Measurements from ENCODE around the gene PFN1.
"Not testable (repeated sequence)": the region's sequence is repeated elsewhere in the genome, so short reads cannot be mapped to it uniquely, and the experiment has no call there.

Gene PFN1

GRCh38 chr17:4920351-4921048, 27.8 kb downstream of the PFN1 start:
- no peak for DNase-seq

GRCh38 chr17:4919511-4920047, 28.8 kb downstream of the PFN1 start:
- no peak for DNase-seq

DNA sequence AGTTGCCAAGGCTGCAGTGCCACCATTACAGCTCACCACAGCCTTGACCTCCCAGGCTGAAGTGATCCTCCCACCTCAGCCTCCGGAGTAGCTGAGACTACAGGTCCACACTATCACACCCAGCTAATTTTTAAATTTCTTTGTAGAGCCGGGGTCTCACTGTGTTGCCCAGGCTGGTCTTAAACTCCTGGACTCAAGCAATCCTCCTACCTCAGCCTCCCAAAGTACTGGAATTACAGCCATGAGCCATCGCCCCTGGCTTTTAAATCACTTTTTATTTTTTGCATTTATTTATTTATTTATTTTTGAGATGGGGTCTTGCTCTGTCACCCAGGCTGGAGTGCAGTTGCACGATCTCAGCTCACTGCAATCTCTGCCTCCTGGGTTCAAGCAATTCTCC, 33.8 kb downstream of the PFN1 start:
- not testable (repeated sequence) for DNase-seq

DNA sequence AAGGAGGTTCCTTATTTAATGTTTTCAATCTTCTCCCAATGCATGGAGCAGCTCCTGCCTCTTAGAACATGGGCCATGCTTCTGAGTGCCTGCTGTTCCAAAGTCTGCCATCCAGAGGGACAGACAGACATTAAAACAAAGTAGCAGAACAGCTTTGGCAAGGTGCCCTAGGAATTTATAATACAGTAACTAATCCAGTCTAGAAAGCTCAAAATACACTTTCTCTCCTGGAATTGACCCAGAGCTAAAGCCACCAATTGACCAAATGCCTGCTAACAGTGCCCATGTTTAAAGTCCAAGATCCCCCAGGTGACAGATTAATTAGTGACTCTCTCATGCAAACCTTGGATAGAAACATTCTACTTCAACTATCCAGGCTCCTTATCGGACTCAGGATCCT, 34.3 kb downstream of the PFN1 start:
- no peak for DNase-seq

GRCh38 chr17:4908711-4909496, 39.4 kb downstream of the PFN1 start:
- peak; percentile 46 to 85 (median 60) for DNase-seq

GRCh38 chr17:4908301-4908700, 40.0 kb downstream of the PFN1 start:
- no peak for DNase-seq

- DNase-seq, result not testable (repeated sequence)
Measured at GRCh38 chr17:4906642-4907041, 41.7 kb downstream of the PFN1 start.

DNA sequence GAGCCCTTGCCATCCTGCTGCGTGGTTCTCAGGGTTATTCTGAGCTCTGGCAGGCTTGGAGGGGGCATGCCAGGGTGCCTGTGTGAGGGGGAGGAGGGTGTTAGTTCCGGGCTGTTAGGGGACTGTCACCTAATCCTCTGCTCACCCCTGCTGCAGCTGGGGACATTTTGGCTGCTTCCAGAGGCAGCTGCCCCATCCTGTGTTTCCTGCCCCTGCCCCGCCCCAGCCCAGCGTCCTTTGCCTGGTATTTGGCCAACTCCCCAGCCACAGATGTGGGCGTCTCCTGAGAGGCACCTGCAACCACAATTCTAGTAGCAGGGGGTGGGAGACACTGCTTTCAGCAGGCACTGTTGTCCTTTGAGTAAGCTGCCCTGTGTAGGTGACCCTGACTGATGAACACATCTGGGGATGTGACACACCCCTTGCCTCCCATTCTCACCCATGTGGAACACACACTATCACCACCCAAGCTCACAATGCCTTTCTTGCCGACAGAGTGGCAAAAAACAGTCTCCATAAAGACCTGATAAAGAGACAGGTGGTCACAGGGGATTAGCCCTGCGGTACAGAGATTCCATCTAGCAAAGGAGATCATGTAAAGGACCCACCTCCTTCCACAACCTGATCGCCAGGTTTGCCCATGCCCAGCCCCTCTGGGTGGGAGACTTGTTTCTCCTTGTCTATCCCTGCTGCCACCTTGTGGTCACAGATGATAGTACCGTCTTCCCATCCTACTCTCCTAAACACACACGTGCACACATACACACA, 45.1 kb downstream of the PFN1 start, which contains the start of gene CHRNE:
Gene CHRNE (minus strand): TSS at position 48 of the 768 bp plus-strand sequence. CDS start 35 bp downstream, at position 13.
- peak; percentile 46 to 78 (median 67) for DNase-seq

GRCh38 chr17:4902540-4902939, 45.8 kb downstream of the PFN1 start:
- DNase-seq, result no peak

- peak in 1 of 5 donors; percentile 19 for DNase-seq
Measured at GRCh38 chr17:4901648-4902344, 46.5 kb downstream of the PFN1 start.

- no peak for DNase-seq
Measured at GRCh38 chr17:4901108-4901647, 47.2 kb downstream of the PFN1 start.

DNA sequence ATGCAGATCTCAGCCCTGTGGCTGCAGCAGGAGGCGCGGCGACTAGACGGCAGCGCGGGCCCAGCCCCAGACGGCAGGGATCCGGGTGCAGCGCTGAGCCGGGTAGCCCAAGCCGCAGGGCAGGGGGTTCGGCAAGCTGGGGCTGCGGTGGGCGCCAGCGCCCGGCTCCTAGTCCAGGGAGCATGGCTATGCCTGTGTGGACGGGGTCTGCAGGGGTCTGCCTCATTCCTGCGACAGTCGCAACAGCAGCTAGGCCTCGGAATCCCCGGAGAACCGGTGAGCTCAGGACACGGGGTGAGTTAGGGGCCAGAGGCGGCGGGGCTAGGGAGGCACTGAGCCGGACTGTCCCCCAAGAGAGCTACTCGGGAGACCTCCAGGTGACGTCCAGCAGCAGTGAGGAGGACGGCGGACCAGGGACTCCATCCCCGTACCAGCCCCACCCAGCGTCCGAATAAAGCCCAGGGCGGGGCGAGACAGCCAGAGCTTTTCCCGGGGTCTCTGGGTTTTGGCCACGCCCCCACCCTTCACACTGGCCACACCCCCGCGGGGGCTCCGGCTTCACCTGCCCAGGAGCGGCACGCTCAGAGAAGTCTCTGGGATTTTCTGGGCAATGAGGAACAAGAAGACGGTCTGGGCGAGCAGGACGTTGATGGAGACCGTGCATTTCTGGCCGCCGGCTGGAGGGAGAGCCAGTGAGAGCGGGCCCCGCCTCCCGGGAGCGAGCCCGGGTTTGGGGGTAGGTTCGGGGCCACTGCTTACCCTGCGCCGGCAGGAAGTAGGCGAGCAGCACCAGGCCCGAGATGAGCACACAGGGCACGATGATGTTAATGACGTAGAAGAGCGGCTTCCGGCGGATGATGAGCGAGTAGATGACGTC, 47.9 kb downstream of the PFN1 start:
- peak; percentile 40 to 81 (median 61) for DNase-seq

DNA sequence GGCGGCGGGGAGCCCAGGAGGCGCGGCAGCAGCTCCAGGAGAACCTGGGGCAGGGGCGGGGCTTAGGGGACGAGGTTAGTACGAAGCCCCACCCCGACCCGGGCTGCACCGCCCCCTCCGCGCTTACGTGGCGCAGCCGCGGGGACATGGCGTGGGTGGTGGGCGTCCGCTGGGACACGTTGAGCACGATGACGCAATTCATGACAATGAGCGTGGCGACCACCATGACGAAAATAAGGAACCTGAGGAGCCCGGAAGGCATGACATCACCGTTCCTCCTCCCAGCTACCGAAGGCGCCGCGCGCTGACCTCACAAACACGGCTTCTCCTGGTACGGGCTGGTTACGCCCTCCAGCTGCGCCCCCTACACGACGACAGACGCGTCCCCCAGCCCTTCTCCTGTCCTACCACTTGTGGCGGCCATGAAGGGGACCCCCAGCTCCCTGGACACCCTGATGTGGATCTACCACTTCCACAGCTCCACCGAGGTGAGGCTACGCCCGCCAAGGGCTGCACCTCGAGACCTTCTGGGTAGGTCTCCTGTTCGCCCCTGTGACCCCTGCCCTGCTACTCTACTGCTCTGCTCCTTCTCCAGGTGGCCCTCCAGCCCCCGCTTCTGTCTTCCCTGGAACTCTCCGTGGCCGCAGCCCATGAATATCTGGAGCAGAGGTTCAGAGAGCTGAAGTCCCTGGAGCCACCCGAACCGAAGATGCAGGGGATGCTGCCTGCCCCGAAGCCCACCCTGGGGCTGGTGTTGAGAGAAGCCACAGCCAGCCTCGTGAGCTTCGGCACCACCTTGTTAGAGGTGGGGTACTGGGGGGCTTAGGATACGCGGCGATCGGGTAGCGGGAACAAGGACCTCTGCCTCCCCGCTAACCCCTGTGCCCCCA, 48.7 kb downstream of the PFN1 start, which contains the start of gene C17orf107:
Gene C17orf107 (plus strand): TSS at position 196 of the 890 bp plus-strand sequence. CDS start 227 bp downstream, at position 423.
- DNase-seq, result peak; percentile 82 to 93 (median 92)

GRCh38 chr17:4898927-4899326, 49.4 kb downstream of the PFN1 start:
- no peak for DNase-seq

- DNase-seq, result no peak
Measured at GRCh38 chr17:4898351-4898750, 50.0 kb downstream of the PFN1 start.

DNA sequence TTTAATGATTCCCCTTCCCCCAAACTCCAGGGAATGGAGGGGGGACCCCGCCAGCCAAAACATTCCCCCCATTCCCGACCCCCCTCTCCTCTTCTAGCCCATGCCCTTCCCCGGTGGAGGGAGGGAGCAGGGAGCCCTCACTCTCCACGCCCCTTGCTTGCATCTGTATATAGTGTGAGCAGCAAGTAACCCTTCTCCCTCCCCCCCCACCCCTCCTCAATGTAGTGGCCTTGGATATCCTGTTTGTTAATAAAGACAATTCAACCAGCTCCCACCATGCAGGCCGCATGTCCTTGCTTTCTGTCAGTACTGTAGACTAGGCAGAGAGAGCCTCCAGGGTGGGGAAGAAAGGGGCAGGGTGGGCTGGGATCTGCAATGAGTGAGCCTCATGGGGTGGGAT, 50.5 kb downstream of the PFN1 start:
- no peak for DNase-seq

DNA sequence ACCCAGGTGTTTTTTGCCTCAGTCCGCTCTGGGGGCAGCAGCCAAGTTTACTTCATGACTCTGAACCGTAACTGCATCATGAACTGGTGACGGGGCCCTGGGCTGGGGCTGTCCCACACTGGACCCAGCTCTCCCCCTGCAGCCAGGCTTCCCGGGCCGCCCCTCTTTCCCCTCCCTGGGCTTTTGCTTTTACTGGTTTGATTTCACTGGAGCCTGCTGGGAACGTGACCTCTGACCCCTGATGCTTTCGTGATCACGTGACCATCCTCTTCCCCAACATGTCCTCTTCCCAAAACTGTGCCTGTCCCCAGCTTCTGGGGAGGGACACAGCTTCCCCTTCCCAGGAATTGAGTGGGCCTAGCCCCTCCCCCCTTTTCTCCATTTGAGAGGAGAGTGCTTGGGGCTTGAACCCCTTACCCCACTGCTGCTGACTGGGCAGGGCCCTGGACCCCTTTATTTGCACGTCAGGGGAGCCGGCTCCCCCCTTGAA, 51.1 kb downstream of the PFN1 start:
- DNase-seq, result no peak

DNA sequence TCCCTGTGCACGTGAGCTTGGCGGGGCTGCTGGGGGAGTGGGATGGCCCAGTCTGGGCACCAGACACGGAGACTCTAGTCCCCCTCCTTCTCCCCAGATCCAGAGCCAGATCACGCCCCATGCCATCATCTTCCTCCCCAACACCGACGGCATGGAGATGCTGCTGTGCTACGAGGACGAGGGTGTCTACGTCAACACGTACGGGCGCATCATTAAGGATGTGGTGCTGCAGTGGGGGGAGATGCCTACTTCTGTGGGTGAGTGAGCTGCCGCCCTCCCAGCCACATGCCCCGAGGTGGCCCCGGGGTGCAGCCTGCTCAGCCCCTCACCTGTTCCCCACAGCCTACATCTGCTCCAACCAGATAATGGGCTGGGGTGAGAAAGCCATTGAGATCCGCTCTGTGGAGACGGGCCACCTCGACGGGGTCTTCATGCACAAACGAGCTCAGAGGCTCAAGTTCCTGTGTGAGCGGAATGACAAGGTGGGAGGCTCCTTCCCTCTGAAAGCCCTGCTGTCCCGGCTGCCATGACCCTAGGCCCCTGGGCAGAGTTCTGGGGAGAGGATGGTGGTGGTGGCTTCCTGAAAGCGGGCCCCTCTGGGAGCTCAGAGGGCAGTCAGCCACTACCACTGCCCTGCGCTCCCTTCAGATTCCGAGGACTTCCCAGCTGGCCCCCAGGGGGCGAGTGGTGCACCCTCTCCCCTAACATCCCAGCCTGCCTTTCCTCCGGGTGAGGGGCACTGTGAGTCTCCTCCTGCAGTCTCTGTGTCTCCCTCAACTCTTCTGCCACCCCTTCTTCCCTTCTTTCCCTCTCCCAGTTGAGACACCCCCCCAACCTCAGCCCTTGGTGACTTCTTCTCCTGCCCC, 51.8 kb downstream of the PFN1 start:
- DNase-seq, result no peak
